Inflammatory macrophage treated with lipopolysaccharide for 4 hours (primary cell): ENCODE data around the gene UNC119.

Experiments
- DNase-seq: peaks from one replicate; pipeline ENCODE4 v3.0.0-alpha.2; 2020

UNC119 gene

GRCh38 chr17:28519236-28519635 lies 33.2 kb downstream of the UNC119 start:
- DNase-seq = no peak

GRCh38 chr17:28518578-28518977 lies 33.8 kb downstream of the UNC119 start:
- DNase-seq = no peak

- DNase-seq = peak; percentile 53
Measured at GRCh38 chr17:28518132-28518531, 34.3 kb downstream of the UNC119 start.

- no peak for DNase-seq
Measured at GRCh38 chr17:28515518-28515917, 36.9 kb downstream of the UNC119 start.

GRCh38 chr17:28514561-28515002 lies 37.8 kb downstream of the UNC119 start:
- DNase-seq = no peak

GRCh38 chr17:28513476-28513875 lies 38.9 kb downstream of the UNC119 start:
- DNase-seq = no peak

GRCh38 chr17:28511858-28512461 lies 40.5 kb downstream of the UNC119 start:
- no peak for DNase-seq

- DNase-seq = peak; percentile 76
Measured at GRCh38 chr17:28509789-28510188, 42.6 kb downstream of the UNC119 start.

- DNase-seq = no peak
Measured at GRCh38 chr17:28508211-28508724, 44.2 kb downstream of the UNC119 start.

GRCh38 chr17:28507567-28508203 lies 44.7 kb downstream of the UNC119 start:
- no peak for DNase-seq

GRCh38 chr17:28506763-28507487 lies 45.5 kb downstream of the UNC119 start:
- no peak for DNase-seq

GRCh38 chr17:28505986-28506665 lies 46.3 kb downstream of the UNC119 start, which contains the start of gene FOXN1:
FOXN1 (plus strand) TSS chr17:28506348; CDS start chr17:28523970, 17,622 bp downstream.
- DNase-seq = no peak

- no peak for DNase-seq
Measured at GRCh38 chr17:28503420-28503819, 49.0 kb downstream of the UNC119 start.

- DNase-seq = no peak
Measured at GRCh38 chr17:28501421-28502284, 50.8 kb downstream of the UNC119 start.

- DNase-seq = no peak
Measured at GRCh38 chr17:28500712-28501379, 51.6 kb downstream of the UNC119 start.

GRCh38 chr17:28499684-28500357 lies 52.6 kb downstream of the UNC119 start:
- no peak for DNase-seq

- no peak for DNase-seq
Measured at GRCh38 chr17:28499364-28499664, 53.1 kb downstream of the UNC119 start.

- no peak for DNase-seq
Measured at GRCh38 chr17:28498652-28499363, 53.6 kb downstream of the UNC119 start.

- no peak for DNase-seq
Measured at GRCh38 chr17:28497931-28498330, 54.5 kb downstream of the UNC119 start.
